Right ventricle myocardium superior (tissue), 1 donor: Measurements from ENCODE around the gene DCDC2C. TPM values are rescaled to one million over a fixed set of nuclear protein-coding genes. Genes with fewer than 3 reads are reported as not detected.

ENCODE experiments used
- ATAC-seq: fragments of 200-7000 bp; cut with Tn5 transposase; one replicate; pipeline ENCODE4 v1.9.1; 2020; ENCODE audit warnings: mild to moderate bottlenecking; ENCODE audit not compliant: poor library complexity
- DNase-seq: peaks from one replicate; pipeline ENCODE4 v3.0.0-alpha.2; 2020
- intact Hi-C: fragments of 100-400 bp; cut with DNase I; formaldehyde crosslinking; loops from one replicate; pipeline ENCODE4 v1.11.2; 2022
- total RNA-seq: library from RNA; stranded (reverse); fragmentation: NEBNext Ultra II Directional; extraction: Animal tissue kit (Norgen Biotek cat#: 25700); gene quantifications from one replicate; pipeline ENCODE4 v1.2.1, GENCODE V29; 2021
- donor health status: DM: no; HTN: yes; CAD: no; lungs with severe emphysema.

Gene DCDC2C
- total RNA-seq, 1 donor from 2014 or later = not detected

DNA sequence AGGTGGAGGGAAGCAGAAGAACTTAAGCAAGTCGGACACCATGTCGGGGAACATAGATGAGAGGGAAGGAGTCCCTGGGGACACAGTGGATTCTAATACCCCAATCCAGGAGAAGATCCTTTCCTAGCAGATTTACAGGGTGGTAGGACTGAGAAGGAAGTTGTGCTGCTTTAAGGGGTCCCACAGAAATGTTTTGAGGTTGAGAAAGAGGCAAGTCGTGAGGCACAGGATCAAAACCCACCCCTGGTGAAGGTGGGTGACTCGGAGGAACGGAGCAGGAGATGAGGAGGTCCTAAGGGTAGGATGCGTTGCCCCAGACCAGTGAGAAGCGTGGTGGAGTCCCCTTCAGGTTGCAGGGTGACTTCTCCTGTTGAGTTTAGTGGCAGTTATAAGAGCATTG lies 32.7 kb downstream of the DCDC2C start:
- DNase-seq (no peak), ATAC-seq (no peak)
- intact Hi-C loops = no loop called here

DNA sequence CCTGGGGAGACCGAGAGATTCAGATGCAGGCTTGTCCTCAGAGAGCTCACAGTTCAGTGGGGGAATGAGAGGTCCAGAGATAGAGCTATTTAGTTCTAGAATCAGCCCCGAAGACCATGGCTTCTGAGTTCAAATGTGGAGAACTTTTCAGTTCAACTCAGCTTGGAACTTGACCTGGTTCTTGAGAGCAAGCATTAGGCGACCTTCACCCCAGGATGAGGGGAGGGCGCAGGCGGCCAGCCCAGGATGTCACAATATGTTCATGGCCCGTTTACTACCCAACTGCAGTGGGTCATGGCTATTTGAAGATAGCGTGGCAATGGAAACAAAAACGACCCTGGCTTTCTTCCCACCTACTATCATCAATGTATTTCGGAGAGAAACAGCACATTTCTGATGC lies 33.8 kb downstream of the DCDC2C start:
- DNase-seq = no peak
- intact Hi-C loops = no loop called here
- no peak for ATAC-seq

- ATAC-seq (no peak), DNase-seq (no peak)
- intact Hi-C loops = no loop called here
Measured at GRCh38 chr2:3738454-3738853, 35.1 kb downstream of the DCDC2C start.

- ATAC-seq = no peak
- intact Hi-C loops = no loop called here
- no peak for DNase-seq
Measured at GRCh38 chr2:3739313-3739712, 35.9 kb downstream of the DCDC2C start.

DNA sequence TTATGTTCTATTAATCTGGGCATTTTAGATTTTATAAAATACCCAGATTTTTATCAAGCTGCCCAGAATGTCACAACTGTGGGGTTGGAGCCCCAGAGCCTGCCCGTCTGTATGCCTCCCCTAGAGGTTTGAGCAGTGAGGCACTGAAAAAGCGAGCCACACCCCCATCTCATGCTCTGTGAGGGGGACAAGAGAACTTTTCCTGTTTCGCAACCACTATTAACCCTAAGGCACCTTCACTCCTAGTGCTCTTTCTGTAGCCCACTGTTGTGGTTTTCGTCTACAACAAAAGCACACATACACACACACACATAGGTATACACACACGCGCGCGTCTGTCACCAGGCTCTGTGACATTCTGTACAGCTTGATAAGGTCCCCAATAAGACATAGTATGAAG lies 38.0 kb downstream of the DCDC2C start:
- ATAC-seq (no peak), DNase-seq (no peak)
- intact Hi-C loops = no loop called here

DNA sequence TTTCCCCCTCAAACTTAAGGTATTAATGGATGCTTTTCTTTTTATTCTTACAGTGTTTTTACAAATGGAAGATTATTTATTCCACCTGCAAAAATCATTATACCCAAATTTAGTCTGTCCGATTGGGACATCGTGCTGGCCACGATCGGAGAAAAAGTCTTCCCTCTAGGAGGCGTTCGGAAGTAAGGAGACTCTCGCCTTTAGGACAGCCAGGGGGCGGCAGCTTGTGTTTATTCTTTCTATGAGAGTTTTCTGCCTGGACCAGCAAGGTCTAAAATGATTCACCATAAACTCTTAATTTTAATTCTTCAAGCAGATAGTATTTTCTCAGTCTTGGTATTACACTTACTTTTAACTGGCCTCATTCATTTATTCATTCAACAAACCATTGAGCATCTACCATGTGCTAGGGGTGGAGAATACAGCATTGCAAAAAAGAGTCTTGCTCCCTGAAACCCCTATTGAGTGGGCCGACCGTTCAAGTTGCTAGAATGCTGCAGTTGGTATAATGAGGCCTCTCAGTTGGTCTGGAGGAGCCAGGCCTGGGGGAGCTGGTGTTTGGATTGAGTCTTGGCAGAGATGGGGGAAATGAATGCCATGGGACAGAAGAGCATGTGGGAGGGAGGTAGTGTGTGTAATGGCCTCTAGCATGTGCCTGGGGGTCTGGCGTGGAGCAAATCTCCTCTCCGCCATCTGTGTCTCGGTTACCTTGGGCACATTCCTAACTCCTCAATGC lies 38.7 kb downstream of the DCDC2C start:
- no peak for ATAC-seq
- DNase-seq = no peak
- intact Hi-C loops = no loop called here

DNA sequence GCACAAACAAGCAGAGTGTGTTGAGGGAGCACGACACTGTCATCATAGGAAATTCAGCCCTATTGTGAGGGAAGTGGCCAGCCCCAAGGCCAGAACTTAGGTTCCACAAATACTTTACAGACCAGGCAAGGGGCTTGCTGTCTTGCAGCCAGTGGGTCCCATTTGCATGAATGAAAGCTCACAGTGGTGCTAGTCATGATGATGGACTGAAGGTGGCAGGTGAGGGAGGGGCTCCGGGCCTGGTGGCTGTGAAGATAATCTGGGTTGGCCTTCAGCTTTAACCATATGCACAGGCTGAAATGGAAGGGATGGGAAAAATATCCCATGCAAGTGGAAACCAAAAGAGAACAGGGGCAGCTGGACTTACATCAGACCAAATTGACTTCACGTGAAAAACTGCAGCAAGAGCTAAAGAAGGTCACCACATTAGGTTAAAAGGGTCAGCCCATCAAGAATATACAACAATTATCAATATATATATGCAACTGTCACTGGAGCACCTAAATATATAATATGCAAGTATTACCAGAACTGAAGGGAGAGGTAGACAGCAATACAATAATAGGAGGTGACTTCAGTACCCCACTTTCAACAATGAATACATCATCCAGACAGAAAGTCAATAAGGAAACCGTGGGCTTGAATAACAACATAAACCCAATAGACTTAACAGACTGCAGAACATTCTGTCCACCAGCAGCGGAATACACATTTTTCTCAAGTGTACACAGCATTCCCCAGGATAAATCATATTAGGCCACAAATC lies 39.6 kb downstream of the DCDC2C start:
- DNase-seq (no peak), ATAC-seq (no peak)
- intact Hi-C loops = no loop called here

DNA sequence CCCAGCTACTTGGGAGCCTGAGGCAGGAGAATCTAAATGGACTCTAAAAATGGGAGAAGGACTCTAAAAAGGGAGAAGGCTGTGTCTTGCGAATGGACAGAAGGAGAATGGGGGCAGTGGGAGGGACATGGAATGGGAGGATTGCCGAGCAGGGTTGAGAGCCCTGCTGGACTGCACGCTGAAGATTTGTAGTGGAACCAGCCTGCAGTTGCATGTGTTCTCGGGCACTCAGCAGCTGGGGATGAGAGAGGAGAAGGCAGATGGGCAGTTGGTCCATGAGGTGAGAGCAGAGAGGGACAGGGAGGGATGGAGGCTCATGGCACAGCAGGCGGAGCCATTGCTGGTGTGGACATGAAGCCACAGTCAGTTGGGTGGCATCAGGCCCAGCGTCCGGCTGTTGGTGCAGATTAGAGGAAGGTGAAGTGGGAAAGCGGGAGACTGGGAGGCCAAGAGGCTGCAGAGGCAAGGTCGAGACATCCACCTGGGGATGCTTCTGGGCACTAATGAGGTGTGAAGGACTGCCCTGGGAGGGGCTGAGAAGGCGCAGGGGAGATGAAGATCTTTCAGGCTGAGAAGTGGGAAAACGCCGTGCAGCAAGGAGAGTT lies 40.7 kb downstream of the DCDC2C start:
- DNase-seq (no peak), ATAC-seq (no peak)
- intact Hi-C loops = no loop called here

- ATAC-seq (no peak), DNase-seq (no peak)
- intact Hi-C loops = no loop called here
Measured at GRCh38 chr2:3745920-3746319, 42.5 kb downstream of the DCDC2C start.

DNA sequence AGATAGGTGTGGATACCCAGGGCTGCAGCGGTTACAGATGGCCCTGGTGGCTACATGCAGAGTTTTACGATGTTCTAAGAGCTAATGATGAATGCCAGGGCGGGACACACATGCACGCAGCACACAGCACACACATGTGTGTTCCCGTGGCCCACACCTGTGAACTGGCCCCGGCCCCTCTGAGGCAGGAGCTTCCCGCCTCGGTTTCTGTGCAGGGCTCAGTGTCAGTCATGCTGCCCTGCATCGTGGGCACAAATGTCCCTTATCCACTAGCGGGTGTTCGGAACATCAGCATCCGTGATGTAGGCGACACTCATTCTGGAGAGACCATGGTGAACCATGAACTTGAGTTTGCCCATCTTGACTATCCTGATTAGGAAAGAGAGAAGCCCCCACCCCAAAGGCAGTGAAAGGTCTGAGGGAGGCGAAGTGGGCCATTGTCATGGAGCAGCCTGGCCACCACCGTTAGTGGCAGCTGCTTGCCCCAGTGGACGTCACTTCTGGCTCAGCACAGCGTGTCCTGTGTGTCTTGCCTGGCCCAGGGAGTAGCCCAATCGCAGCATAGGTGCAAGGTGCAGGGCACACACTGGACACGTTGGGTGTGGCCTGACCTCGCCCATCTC lies 43.8 kb downstream of the DCDC2C start:
- no peak for ATAC-seq
- intact Hi-C loops = no loop called here

GRCh38 chr2:3747826-3748225 lies 44.5 kb downstream of the DCDC2C start:
- intact Hi-C loops = no loop called here
- DNase-seq (no peak), ATAC-seq (no peak)

More for the DNA sequence above, 43.8 kb downstream of the DCDC2C start:
- DNase-seq = no peak

GRCh38 chr2:3749201-3749600 lies 45.8 kb downstream of the DCDC2C start:
- intact Hi-C loops = no loop called here
- DNase-seq = no peak
- ATAC-seq = no peak

- intact Hi-C loops = no loop called here
- DNase-seq (no peak), ATAC-seq (no peak)
Measured at GRCh38 chr2:3751251-3751650, 47.9 kb downstream of the DCDC2C start.

DNA sequence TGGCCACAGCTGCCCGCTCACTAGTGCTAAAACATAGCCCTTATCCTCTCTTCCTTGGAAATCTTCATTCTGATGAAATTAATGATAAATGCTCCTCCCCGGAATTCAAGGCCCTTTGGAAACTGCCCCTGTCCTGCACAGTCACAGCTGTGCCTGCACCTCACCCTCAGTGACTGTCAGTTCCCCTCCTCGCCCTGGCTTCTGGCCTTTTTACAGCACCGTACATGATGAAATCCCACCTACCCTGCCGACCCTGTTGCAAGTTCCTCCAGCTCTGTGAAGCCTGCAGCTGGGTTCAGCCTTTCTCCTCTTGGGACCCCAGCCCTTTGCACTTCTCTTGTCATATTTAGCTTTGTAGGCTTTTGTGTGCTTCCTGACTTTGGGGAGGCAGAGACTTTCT lies 48.4 kb downstream of the DCDC2C start:
- no peak for ATAC-seq
- no peak for DNase-seq
- intact Hi-C loops = no loop called here

- intact Hi-C loops = no loop called here
- ATAC-seq (no peak), DNase-seq (no peak)
Measured at GRCh38 chr2:3752376-3752775, 49.0 kb downstream of the DCDC2C start.

DNA sequence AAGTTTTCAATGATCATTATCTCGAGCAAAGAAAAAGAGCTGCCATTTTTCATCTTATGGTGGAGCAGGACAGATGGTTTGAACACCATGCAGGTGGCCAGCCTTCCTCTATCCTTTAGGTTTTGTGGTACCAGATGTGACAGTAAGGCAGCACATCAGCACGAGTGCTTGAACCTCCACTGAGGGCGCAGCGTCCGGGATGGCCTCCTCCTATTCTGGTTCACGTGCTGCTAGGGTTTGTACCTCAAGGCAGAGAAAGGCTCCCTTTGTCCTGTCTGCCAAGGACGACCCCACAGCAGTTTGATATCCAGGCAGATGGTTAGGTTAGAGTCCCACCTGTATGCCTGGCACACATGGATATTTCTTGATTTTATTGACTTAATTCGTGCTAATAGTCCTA lies 50.2 kb downstream of the DCDC2C start:
- intact Hi-C loops = no loop called here

GRCh38 chr2:3754280-3754679 lies 50.9 kb downstream of the DCDC2C start:
- DNase-seq = no peak
- intact Hi-C loops = no loop called here
- no peak for ATAC-seq

More for the DNA sequence above, 50.2 kb downstream of the DCDC2C start:
- no peak for DNase-seq
- ATAC-seq = no peak

- no peak for ATAC-seq
- intact Hi-C loops = no loop called here
Measured at GRCh38 chr2:3754795-3755194, 51.4 kb downstream of the DCDC2C start.

DNA sequence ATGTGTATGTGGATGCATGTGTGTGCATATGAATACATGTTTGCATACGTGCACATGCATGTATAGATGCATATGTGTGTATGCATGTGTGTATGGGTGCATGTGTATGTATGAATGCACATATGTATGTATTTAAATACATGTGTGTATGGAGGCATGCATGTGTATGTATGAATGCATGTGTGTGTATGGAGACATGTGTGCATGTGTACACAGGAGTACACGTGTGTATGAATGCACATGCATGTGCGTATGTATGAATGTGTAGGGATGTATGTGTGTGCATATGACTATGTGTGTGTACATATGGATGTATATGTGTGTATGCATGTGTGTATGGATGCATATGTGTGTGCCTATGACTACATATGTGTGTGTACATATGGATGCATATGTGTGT lies 51.9 kb downstream of the DCDC2C start:
- no peak for DNase-seq
- no peak for ATAC-seq
- intact Hi-C loops = no loop called here

More at GRCh38 chr2:3754795-3755194, 51.4 kb downstream of the DCDC2C start:
- no peak for DNase-seq

GRCh38 chr2:3756306-3756705 lies 52.9 kb downstream of the DCDC2C start:
- intact Hi-C loops = no loop called here
- DNase-seq (no peak), ATAC-seq (no peak)
